GM23248 (cell line): ENCODE measurements around the gene LRGUK.

ENCODE experiments used
- EZH2 ChIP-seq: fragments of 200-600 bp; sonication (generic); IDR thresholded peaks from 2 replicates; pipeline ENCODE4 v1.6.1; 2018; ENCODE audit warnings: antibody characterized with exemption, mild to moderate bottlenecking; ENCODE audit not compliant: insufficient read depth, poor library complexity, severe bottlenecking
- EZH2phosphoT487 ChIP-seq: fragments of 200-600 bp; sonication (generic); IDR thresholded peaks from 2 replicates; pipeline ENCODE4 v1.6.1; 2018; ENCODE audit warnings: antibody characterized with exemption, moderate library complexity, mild to moderate bottlenecking, low read depth; ENCODE audit not compliant: insufficient read depth

GRCh38 chr7:134246761-134247160 is 119.6 kb downstream of the LRGUK start:
- no peak for TF ChIP-seq EZH2phosphoT487
- no peak for TF ChIP-seq EZH2
